ENCODE results near the gene MC5R.

MC5R gene

GRCh38 chr18:13823707-13824395, at the start of gene MC5R:
Gene MC5R (plus strand): TSS chr18:13824149. CDS start chr18:13825766, 1,617 bp downstream.
- peak; percentile 42 for DNase-seq (ENCODE audit: low spot score)

- no peak for DNase-seq (ENCODE audit: low spot score)
These were observed 48.9 kb upstream of the MC5R start for GRCh38 chr18:13775058-13775457.

DNA sequence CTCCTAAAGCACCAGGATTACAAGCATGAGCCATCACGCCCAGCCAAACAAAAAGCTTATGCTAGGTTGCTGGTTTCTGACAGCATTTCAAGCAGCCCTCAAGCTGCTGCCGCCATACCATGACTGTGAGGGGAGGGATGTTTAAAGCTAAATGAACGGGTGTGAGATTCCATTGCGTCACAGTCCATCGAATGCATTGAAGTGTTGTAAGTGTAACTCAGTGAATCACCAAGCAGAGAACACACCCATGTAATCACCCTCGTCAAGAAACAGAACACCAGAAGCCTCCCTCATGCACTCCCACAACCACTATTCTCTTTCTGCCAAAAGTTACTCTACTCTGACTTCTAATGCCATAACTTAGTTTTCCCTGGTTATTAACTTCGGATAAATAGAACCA, 32.8 kb upstream of the MC5R start:
- no peak for DNase-seq (ENCODE audit: low spot score)

- DNase-seq (ENCODE audit: low spot score), result no peak
These were observed 30.1 kb upstream of the MC5R start for GRCh38 chr18:13793819-13794218.

GRCh38 chr18:13796515-13796914, 27.4 kb upstream of the MC5R start:
- no peak for DNase-seq (ENCODE audit: low spot score)

- DNase-seq (ENCODE audit: low spot score), result no peak
These were observed 26.8 kb upstream of the MC5R start for GRCh38 chr18:13797157-13797611.

DNA sequence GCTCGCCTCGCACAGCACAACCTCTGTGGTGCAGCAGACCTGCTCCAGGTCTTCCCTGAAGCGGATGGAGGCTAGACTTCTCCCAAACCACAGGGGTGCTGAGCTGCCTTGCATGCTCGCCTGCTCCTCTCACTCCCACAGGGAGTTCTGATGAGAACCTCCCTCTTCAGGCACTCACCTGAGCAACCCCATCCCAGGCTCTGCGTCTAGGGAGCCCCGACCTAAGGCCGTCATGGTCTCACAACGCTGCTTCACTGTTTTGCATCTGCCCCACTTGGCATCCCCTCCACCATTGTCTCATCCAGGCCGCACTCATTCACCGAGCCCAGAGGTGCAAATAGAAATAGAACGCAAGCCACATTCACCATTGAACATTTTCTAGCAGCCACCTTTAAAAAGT, 24.6 kb upstream of the MC5R start:
- DNase-seq (ENCODE audit: low spot score), result no peak

DNA sequence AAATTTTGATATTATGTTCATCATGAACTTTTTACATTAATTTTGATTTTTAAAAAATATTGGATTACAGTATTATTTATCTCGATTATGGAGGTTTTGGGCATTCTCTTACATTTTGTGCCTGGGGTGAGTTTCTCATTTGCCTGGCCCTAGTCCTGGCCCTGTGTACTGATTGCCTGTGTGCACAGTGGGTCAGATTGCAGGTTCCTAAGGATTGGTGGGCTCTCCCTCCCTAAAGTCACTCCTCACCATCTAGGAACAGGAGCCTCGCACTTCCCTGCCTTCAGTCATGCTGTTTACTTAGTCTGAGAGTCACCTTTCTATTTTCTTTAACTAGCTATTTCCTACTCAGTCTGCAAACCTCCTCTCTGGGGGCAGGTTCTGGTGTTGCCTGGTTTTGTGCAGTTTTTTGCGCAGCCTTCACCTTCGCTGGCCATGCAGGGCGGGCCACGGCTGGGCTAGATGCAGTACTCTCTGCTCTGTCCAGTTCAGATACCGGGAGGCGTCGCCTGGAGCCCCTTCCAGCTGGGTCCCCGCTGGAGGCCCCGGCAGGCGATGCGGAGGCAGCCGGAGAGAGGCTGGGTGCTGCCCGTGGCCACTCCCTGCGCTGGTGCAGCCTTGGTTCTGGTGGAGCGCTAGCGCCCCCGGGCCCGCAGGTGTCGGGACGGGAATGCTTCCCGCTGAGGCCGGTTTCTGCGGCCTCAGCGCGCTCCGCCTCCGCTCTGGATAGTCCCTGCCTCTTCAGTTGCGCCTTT, 23.3 kb upstream of the MC5R start:
- no peak for DNase-seq (ENCODE audit: low spot score)

DNA sequence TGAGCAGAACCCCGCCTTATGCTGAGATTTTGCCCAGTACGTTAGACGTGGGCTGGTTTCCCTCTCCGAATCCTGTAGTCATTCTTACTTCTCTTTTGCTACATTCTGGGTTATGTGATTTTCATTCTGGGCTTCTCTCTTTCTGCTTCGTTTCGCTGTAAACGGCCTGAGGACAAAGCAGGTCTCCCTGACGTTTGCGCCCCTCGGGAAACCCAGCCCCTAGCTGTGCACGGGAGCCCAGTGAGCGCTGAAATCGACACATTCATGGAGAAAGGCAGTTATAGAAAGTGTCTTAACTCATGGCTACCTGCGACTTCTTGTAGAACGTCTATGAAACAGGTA, 22.7 kb upstream of the MC5R start:
- no peak for DNase-seq (ENCODE audit: low spot score)

DNA sequence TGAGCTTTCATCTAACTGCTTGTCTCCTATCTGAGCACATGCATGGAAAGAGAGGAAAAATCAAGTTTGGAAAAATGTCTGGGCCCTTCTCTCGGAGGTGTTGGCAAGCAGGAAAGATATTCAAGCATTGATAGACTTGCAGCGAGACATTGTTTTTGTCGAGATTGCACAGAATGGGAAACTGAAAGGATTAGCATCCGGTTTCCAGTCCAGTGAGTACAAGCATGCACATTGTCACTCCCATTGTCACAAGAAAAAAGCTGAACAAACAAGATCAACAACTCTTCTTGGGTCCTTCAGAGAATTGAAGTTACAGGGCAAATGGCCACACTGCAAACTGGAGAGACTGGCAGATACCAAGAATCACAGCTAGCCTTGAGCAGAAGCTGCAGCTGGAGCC, 19.6 kb upstream of the MC5R start:
- no peak for DNase-seq (ENCODE audit: low spot score)

GRCh38 chr18:13808294-13809042, 15.5 kb upstream of the MC5R start:
- no peak for DNase-seq (ENCODE audit: low spot score)

DNA sequence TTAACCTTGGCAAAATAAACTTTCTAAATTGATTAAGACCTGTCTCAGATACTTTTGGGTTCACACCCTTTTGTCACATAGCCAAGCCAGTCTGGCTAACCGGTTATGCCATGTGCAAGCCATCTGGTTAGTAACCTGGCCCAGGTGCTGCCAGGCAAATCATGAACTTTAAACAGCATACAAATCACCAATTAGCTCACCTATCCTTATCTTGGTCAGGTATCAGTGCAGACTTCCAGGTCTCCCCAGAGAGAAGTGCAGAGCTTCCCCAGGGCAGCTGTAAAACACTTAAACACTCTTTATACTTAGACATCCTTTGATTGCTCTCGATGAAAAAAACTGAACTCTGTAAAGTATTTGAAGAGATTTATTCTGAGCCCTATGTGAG, 14.9 kb upstream of the MC5R start:
- no peak for DNase-seq (ENCODE audit: low spot score)

DNA sequence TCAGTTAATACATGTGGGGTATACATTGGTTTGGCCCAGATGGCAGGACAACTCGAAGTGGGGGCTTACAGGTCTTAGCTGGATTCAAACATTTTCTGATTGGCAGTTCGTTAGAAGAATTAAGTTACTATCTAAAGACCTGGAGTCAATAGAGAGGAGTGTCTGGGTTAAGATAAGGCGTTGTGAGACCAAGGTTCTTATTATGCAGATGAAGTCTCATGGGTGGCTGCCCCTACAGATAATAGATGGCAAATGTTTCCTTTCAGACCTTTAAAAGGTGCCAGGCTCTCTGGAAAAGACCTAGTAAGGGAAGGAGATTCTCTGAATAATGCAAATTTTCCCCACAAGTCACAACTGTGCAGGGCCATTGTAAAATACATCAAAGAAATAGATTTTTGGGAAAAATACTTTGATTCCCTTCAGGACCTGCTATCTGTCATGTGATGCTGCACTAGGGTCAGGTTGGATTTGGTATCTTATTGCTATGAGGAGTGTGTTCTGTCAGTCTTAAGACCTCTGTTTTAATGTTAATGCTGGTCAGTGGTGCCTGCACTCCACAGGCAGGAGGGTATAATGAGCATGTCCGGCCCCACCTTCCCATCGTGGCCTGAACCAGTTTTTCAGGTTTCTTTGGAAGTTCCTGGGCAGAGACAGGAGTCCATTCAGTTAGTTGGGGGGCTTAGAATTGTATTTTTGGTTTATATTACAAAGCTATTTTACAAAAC, 14.3 kb upstream of the MC5R start:
- DNase-seq (ENCODE audit: low spot score), result no peak

GRCh38 chr18:13810950-13811485, 12.9 kb upstream of the MC5R start:
- no peak for DNase-seq (ENCODE audit: low spot score)

DNA sequence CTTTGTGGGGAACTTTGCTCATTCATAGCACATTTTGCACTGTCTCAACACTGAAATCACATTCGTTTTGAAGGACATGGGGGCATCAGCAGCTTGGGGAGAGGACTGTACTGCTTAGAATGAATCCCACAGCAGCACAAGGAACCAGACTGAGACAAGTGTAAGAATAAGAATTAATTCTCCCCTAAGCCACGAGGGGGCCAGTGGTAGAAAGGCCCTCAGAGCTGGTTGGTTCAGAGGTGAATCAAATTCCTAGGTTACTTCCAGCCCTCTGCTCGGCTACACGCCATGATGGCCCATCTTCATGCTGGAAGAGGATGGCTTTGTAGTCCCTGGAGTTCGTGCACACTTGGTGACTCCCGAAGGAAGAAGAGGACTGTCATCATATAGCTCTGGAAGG, 12.0 kb upstream of the MC5R start:
- DNase-seq (ENCODE audit: low spot score), result peak; percentile 38

GRCh38 chr18:13813271-13813849, 10.6 kb upstream of the MC5R start:
- DNase-seq (ENCODE audit: low spot score), result peak; percentile 65

DNA sequence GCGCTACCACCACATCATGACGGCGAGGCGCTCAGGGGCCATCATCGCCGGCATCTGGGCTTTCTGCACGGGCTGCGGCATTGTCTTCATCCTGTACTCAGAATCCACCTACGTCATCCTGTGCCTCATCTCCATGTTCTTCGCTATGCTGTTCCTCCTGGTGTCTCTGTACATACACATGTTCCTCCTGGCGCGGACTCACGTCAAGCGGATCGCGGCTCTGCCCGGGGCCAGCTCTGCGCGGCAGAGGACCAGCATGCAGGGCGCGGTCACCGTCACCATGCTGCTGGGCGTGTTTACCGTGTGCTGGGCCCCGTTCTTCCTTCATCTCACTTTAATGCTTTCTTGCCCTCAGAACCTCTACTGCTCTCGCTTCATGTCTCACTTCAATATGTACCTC, 2.3 kb downstream of the MC5R start:
- DNase-seq (ENCODE audit: low spot score), result no peak

DNA sequence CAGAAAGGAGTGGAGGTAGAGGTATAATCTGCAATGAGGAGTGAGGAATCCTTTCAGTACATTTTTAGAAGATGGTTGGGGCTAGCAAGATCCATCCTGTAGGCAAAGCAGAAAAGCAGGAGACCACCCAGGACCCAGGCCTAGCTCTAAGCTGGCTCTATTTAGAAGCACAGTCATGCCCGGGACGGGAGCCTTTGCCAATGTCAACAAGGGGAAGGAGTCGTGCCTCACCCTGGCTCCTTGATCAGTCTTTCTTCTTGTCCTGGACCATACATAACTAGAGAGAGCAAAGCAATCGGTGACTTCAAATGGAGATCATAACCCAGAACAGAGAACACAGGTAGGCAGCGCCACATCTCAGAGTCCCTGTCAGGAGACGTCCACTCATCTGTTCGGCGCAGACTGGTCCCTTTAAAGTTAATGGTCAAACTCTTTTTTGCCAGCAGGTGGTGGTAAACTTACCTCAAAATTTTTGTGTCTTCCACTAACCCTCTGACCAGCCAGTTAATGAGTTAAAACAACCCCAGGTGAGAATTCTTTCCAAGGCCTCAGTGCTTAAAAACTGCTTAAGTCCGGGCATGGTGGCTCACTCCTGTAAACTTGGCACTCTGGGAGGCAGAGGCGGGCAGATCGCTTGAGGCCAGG, 8.0 kb downstream of the MC5R start:
- peak; percentile 40 for DNase-seq (ENCODE audit: low spot score)

- no peak for DNase-seq (ENCODE audit: low spot score)
These were observed 10.6 kb downstream of the MC5R start for GRCh38 chr18:13834496-13835015.

GRCh38 chr18:13835202-13835601, 11.3 kb downstream of the MC5R start:
- no peak for DNase-seq (ENCODE audit: low spot score)

- no peak for DNase-seq (ENCODE audit: low spot score)
These were observed 12.6 kb downstream of the MC5R start for GRCh38 chr18:13836559-13836958.
